Glomerular visceral epithelial cell (primary cell): Measurements from ENCODE around the gene MTFP1.
"Not testable (repeated sequence)": the region's sequence is repeated elsewhere in the genome, so short reads cannot be mapped to it uniquely, and the experiment has no call there.

Experiments
- DNase-seq: peaks from one replicate; pipeline ENCODE4 v3.0.0-alpha.2; 2016; ENCODE audit errors: extremely low spot score

MTFP1 gene, protein sequence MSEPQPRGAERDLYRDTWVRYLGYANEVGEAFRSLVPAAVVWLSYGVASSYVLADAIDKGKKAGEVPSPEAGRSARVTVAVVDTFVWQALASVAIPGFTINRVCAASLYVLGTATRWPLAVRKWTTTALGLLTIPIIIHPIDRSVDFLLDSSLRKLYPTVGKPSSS

DNA sequence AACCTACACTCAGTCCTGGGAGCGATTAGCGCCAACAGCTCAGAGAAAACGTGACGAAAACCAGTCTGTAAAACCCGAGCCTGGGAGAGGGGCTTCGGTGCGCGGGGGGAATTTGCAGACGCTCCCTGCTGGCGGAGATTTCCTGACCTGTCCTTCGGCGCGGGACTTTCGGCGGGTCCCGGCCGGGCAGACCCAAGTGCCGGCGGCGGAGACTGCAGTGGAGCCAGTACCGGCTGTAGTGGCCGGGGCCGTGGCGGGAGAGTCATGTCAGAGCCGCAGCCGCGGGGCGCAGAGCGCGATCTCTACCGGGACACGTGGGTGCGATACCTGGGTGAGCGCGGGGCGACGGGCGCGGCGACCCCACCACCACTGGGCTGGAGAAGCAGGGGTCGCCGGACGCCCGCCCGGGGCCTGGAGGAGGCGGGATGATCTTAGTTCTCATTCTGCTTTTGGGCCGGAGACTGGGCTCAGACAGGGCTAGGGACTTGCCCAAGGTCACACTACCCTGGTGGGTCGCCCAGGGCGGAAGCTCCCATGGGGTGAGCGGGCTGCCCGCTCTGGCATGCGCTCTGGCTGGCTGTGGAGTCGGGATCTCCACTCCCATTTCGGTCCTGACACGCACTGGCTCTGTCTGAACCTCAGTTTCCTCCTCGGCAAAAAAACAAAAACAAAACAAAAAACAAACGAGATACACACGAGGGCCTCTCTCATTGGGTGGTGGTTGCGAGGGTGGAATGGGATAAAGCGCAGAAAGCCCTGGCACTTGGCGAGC lies at the start of gene MTFP1:
Gene MTFP1 (plus strand): TSS at position 153 of the 772 bp plus-strand sequence. CDS start 112 bp downstream, at position 265.
- DNase-seq: peak; percentile 70

DNA sequence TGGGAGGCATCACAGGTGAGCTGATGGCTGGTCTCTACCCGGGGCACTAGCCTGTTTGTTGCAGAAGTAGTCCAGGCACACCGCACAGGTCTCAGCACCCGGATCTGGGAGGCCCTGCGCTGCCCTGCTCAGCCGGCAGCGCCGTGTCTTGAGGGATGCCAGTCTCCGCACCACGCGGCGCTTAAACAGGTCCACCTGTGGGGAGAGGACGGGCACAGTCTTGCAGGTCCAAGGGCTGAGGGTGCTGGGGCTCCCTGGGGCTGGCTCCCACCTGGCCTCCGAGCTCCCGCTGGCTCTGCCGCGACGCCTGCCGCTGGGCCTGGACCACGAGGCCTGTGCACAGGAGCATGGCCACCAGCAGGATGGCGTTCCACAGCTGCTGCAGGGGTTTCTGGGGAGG lies 45.6 kb upstream of the MTFP1 start:
- DNase-seq: no peak

DNA sequence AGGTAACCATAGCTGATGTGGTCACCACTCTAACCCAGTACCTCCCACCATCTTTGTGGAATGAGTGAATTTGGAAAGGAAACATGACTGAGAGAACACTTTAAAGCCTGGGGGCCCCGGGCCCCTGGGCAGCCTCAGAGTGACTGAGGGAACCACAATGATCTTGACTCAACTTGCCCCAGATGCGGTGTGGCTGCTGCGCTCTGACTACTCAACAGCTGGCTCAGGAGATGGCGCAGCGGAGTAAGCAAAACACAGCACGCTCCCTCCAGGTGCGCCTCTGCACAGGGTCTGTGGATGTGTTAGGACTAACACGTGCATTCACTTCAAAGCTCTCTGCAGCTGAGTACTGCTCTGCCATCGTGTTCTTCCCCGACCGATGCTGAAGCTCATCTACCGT lies 44.3 kb upstream of the MTFP1 start:
- no peak for DNase-seq

DNA sequence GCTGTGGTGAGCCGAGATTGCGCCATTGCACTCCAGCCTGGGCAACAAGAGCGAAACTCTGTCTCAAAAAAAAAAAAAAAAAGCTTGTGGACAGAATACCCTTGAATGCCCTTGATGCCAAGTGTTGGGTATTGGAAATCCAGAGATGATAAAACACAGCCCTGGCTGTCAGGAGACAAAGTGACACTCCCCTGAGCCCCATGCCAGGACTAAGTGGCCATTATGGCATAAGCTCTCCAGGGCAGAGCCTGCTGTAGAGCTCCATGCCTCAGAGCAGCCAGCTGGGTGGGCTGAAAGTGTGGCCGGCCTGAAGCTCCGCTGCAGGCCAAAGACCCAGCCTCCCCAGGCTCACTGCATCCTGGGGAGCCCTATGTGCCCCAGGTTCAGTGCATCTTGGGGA lies 43.2 kb upstream of the MTFP1 start:
- DNase-seq: no peak

DNA sequence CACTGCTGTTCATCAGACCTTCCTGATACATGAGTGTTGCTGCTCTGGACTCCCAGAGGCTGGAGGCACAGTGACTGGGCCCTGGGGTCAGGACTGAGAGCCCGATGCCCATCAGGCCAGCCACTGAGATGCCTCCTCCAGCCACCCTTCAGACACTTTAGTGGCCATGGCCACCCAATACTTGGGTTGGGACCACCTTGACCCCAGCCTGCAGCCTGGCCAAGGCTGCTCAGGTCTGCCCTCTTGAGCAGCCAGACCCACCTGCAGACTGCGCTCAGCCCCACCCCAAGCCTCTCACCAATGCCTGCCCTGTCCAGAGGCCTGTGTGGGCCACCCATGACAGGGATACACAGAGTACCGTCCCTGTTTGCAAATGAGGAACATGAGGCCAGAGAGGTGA lies 42.5 kb upstream of the MTFP1 start:
- no peak for DNase-seq

DNA sequence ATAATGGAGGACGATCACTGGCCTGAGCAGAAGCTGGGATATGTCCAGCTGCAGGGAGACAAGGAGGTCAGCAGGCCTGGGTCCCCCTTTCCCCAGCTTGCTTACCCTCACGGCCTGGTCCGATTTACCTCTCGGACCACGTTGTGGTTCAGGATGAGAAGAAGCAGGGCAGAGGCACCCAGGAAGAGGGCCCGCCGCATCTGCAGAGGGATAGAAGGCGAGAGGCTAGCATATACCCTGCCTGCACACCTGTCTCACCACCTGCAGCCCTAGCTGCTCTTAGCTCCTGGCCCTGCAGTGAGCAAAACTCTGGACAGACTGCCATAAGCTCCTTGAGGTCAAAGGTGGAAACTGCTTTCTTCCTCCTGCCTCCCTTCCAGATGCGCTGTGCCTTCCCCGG lies 39.6 kb upstream of the MTFP1 start:
- no peak for DNase-seq

DNA sequence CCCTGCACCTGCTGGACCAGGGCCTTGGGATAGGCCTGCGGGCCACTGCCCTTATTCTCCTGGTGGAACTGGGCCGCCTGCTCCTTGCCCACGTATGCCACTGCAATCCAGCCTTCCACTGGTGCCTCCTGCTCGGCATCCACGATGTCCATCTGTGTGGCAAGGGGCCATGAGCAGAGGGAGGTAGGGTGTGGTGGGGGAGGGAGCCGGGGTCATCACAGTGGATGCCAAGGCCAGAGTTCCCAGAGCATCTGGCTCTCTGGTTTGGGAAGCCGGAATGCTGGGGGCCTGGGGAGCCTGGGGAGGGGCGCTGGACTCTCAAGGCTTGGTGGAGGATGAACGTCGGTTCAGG lies 39.0 kb upstream of the MTFP1 start:
- no peak for DNase-seq

DNA sequence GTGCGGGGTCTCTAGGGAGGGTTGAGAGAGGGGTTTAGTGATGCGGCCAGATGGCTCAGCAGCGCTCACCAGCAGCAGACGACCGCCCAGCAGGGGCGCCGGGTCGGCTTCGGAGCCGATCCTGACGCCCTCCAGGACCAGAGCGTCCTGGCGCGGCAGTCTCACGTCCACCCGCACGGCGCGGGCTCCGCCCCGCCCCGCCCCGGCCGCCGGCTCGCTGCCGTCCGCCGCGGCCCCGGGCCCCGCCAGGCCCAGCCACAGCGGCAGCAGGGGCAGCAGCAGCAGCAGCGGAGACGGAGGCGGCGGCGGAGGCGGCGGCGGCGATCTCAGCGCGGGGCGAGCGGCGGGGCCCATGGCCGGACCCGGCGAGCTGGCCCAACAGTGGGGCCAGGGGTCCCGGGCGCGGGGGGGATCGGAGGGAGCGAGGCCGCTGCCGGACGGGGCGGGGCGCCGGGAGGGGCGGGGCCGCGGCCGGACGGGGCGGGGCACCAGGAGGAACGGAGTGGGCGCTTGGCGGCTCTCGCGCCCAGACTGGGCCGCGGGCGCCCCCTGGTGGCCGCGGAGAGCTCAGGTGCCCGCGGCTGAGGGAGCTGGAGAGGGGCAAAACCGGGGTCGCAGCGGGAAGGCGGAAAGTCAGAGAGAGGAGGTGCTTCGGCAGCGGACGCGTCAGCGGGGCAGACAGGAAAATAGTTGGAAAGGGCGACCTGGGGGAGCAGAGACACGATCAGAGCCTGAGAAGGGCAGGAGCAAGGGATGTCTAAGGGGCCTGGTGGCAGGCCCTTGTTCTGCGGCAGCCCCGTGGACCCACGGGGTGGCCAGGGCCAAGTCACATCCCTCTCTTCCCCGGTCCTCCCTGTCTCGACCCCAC lies 38.4 kb upstream of the MTFP1 start, which contains the start of gene RNF215:
Gene RNF215 (minus strand): TSS at position 452 of the 868 bp plus-strand sequence. CDS start 98 bp downstream, at position 354.
- peak; percentile 85 for DNase-seq

DNA sequence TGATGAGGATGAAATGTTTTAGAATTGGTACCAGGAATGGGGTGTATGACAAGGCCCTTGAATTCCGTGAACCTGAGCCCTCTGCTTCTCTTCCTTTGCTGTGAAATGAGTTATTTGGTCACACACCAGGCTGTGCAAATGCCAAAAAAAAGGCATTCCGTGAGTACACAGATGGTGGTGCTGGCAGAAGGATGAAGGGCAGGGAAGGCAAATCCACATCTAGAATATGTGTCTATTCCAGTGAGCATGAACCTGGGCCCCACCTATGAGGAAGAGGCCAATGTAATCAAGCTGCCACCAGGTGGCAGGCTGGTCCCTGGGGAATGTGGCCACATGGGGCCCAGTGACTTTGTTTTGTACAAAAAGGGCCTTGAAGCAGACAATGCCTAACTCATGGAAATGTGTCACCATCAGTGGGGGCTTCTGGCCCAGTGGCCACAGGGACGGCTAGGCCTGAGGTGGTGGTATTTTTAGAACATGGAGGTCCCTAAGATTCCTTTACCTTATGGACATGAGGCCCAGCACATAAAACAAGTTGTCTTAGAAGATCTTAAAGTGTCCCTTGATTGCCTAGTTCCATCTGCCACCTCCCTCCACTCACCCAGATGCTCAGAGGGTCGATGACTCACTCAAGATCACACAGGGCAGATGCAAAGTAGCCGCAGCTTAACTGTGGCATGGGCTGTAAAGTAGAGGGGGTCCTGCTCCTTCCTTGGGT lies 34.4 kb upstream of the MTFP1 start:
- DNase-seq: peak; percentile 61

DNA sequence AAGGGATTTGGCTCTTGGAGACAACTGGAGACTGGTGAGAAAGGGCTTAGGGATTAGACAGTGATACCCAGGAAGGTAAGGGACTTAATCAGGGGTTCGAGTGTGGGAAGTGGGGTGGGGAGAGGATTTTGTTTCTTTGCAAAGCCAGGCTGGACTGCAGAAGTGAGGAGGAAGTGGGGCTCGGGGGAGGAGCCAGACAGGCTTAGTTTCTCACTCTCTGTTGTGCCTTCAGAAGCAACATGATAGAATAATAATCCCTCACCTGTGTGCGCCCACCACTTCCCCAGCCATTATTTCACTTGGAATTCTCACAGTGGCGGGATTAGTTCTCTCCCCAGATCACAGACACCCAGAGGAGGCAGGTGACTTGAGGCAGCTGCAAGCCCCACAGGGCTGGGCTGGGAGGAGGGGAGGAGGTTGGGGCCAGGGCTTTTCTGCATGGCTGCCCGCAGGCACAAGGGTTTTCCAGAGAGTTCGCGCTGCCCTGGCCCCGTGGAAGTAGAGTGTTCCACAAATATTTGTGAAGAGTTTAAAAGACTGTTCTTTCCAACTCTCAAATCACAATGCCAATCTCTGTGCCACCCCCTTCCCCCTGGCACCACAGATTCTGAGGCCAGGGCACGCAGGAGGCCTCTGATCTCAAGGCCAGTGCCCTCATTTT lies 32.8 kb upstream of the MTFP1 start:
- peak; percentile 33 for DNase-seq

DNA sequence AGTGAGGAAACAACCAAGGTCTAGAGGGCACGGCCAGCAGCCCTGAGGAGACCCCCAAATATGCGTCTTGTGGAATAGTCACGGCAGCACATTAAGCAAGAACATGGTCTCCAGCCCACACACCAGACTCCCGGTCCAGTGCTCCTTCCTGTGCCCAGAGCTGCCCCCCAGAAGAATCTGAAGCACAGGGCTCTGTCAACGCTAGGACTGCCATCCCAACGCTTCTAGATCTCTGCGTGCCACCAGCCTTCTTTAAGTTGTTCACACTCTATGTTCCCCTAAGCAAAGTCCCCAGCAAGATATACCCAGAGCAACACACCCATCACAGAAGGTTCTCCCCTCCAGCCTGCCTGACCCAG lies 32.3 kb upstream of the MTFP1 start:
- DNase-seq: no peak

DNA sequence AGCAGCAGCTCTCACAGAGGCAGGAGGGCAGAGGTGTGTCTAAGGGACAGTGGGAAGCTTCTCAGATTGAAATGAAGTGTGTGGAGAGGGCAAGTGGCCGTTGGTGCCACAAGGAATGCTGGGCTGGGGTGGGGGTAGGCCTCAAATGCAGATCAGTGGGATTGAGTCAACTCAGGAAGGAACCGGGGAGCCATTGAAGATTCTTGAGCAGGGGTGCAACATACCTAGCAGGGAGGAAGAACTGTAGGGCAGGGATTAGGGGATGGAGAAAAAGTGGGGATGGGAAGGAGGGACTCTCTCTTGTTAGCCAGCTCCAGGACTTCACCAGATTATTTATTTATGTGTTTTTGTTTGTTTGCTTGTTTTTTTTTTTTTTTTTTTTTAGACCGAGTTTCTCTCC lies 31.7 kb upstream of the MTFP1 start:
- DNase-seq: no peak

DNA sequence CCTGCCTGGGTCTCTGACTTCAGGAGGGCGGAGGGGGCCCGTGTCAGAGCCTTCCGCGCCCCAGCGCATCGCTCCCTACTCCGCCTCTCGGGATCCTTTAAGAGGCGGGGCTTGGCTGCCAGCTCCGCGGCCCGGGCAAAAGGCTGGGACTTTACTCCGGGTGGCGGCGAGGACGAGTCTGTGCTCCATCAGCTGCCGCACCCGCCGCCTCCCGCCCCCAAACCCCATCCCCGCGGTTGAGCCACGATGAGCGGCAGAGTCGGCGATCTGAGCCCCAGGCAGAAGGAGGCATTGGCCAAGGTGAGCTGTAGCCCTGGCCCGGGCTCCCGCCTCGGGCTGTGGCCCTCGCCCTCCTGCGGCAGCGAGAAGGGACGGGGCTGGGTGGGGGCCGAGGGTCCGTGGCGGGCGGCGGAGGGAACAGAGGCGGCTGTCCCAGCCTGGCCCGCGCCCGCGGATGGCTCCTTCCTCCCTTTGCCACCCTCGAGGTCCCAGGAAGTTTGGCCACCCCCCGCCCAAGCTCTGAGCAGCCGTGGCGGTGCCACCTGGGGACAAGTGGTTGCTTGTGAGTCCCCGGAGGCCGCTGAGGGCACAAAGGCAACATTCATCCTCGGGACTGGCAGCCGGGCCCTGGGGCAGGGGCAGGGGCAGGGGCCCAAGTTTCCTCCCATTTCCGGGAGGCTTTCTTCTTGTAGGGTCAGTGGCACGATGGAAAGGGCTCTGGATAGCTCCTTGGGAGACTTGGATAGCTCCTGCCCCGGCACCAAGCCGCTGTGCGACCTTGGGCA lies 28.5 kb upstream of the MTFP1 start, which contains the start of gene SEC14L2:
Gene SEC14L2 (plus strand): TSS at position 148 of the 785 bp plus-strand sequence. CDS start 99 bp downstream, at position 247.
- DNase-seq: peak; percentile 56

DNA sequence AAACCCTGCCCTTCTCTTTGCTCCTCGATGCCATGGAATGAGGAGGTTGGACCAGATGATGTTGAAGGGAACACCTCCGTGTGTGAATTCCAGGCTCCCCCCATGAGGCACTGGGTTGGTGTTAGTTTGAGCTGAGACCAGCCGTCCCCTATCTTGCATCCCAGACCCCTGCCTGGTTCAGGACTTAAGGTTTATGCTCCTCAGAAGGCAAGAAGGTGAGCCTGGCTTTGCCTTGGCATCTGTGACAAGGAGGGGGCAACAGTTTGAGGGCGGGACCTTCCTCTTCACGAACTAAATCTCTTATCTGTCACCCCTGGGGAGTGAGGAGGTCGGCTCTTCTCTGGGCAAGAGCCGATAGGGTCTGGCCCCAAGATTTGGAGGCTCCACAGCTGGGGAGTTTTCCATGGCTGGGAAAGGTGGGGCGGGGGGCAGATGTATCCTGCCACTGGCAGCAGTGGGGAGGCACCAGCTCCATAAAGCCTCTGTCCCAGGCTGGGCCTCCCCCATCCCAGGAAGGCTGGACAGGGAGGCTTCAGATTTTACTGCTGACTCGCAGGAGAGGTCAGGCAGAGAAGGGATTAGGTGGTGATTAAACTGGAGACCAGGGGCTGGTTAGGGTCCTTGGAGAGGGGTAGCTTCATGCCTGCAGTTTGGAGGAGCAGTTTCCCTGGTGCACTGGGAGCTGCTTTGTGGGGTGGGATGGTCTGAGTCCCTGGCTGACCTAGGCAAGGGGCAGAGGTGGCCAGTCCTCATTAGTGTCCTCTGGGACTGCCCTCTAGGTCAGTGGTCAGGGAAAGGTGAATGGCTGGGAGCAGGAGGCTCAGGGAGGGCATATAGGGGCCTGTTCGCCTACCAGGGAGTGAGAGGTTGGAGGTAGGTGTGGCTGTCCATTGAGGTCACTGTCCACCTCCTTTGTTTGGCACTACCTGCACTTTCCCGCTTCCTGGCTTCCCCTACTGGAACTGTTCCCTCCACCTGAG lies 27.6 kb upstream of the MTFP1 start:
- no peak for DNase-seq

DNA sequence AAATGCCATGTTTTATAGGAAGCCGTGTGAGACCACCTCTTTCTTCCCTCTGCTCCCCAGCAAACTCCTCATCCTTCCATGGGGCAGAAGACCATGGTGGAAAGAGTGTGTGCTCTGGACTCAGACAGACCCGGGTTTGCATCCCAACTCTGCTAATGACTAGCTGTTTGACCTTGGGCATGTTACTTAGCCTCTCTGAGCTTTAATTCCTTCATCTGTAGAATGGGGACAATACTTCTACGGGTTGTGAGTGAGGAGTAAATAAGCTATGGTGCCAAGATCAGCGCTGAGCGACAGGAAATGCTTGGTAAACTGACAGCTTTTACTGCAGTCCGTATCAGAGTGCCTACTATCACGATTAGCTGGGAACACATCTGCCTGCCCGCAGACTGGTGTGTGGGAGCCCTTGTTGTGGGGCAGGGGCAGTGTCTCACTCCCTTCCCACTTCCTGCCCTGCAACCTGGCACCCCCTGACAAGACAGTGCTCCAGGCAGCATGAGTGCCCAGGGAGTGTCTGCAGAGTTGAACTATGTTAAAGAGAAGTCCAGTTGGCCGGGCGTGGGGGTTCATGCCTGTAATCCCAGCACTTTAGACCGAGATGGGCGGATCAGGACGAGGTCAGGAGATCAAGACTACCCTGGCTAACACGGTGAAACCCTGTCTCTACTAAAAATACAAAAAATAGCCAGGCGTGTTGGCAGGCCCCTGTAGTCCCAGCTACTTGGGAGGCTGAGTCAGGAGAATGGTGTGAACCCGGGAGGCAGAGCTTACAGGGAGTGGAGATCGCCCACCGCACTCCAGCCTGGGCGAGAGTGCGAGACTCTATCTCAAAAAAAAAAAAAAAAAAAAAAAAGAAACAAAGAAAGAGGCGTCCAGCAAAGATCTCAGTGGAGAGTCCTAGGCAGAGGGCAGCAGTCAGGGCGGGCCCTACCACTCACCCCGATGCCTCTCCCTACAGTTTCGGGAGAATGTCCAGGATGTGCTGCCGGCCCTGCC lies 26.6 kb upstream of the MTFP1 start:
- DNase-seq: no peak

DNA sequence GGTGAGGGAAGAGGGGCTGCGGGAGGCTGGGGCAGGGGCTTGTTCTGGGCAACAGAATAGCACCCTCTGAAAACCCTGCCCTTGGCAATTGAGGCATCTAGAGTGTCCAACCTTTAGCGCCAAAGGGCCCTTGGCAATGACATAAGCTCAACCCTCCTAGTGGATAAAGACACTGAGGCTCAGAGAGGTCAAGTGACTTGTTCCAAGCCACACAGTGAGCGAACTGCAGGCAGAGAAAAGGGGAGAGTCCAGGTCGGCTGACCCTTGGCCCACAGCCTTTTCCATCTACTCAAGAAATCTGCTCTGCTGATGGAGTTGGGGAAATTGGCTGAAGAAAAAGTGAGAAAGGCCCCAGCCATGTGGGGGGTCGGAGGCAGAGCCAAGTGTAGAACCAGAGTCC lies 25.9 kb upstream of the MTFP1 start:
- no peak for DNase-seq

DNA sequence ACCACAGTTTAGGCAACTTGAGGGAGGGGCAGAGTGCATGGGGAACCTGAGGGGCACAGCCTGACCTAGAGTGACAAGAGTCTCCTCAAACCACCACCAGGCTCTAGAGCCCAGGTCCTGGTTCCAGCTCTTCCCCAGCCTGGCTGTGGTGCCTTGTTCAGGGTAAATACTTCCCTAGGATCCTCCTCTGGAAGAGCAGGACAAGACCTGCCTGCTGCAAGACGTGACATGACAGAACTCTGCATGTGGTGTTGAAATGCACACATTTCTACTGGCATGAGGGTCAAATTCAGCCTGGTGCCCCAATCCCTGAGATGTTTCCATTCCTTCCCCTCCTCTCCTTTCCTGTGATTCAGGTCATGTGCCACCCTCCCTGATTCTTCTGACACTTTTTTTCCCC lies 25.4 kb upstream of the MTFP1 start:
- DNase-seq: no peak

DNA sequence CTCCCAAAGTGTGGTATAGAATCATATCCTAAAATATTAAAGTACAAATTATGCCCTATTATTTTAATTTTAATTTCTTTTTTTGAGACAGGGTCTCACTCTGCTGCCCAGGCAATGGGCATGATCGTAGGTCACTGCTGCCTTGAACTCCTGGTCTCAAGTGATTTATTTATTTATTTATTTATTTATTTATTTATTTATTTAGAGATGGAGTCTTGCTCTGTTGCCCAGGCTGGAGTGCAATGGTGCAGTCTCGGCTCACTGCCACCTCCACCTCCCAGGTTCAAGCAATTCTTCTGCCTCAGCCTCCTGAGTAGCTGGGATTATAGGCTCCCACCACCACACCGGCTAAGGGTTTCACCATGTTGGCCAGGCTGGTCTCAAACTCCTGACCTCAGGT lies 24.5 kb upstream of the MTFP1 start:
- not testable (repeated sequence) for DNase-seq
